Endodermal cell (in vitro differentiated cells): ENCODE measurements around the gene CEP68. TPM values are rescaled to one million over a fixed set of nuclear protein-coding genes. Genes with fewer than 3 reads are reported as not detected.

Source experiments
- DNase-seq: peaks from one replicate; pipeline ENCODE4 v3.0.0-alpha.2; 2017
- H3K27ac ChIP-seq: 2 replicates; pipeline ENCODE4 v1.5.1; 2013; ENCODE audit warnings: mild to moderate bottlenecking, low read depth, low read length, moderate library complexity
- H3K27me3 ChIP-seq: 2 replicates; pipeline ENCODE4 v1.6.1; 2013; ENCODE audit warnings: mild to moderate bottlenecking, low read length, moderate library complexity; ENCODE audit not compliant: insufficient read depth, control insufficient read depth, poor library complexity, severe bottlenecking
- H3K36me3 ChIP-seq: 2 replicates; pipeline ENCODE4 v1.7.0; 2013; ENCODE audit warnings: mild to moderate bottlenecking, low read length, moderate library complexity; ENCODE audit not compliant: control insufficient read depth, insufficient read depth
- H3K4me1 ChIP-seq: one replicate; pipeline ENCODE4 v1.7.0; 2013; ENCODE audit warnings: low read length; ENCODE audit not compliant: control insufficient read depth, insufficient read depth
- H3K4me3 ChIP-seq: 2 replicates; pipeline ENCODE4 v1.5.1; 2013; ENCODE audit warnings: mild to moderate bottlenecking, low read length, moderate library complexity
- H3K9ac ChIP-seq: 2 replicates; pipeline ENCODE4 v1.6.1; 2013; ENCODE audit warnings: mild to moderate bottlenecking, low read length, moderate library complexity; ENCODE audit not compliant: poor library complexity, severe bottlenecking; ENCODE audit errors: extremely low read depth
- H3K9me3 ChIP-seq: 2 replicates; pipeline ENCODE4 v1.6.1; 2013; ENCODE audit warnings: mild to moderate bottlenecking, low read length, moderate library complexity; ENCODE audit not compliant: control insufficient read depth
- H3K27ac Mint-ChIP-seq: 2 replicates; pipeline ENCODE4 v1.8.0; 2020; ENCODE audit warnings: mixed read lengths
- H3K27me3 Mint-ChIP-seq: 2 replicates; pipeline ENCODE4 v1.8.0; 2021; ENCODE audit warnings: mild to moderate bottlenecking, mixed read lengths; ENCODE audit not compliant: insufficient read depth
- H3K36me3 Mint-ChIP-seq: 2 replicates; pipeline ENCODE4 v1.8.0; 2020; ENCODE audit warnings: low read depth, mixed read lengths
- H3K4me1 Mint-ChIP-seq: 2 replicates; pipeline ENCODE4 v1.8.0; 2020; ENCODE audit warnings: mixed read lengths
- H3K4me3 Mint-ChIP-seq: 2 replicates; pipeline ENCODE4 v1.8.0; 2020; ENCODE audit warnings: mild to moderate bottlenecking, moderate library complexity, mixed read lengths
- H3K9me3 Mint-ChIP-seq: 2 replicates; pipeline ENCODE4 v1.8.0; 2020; ENCODE audit warnings: mild to moderate bottlenecking, mixed read lengths
- CTCF ChIP-seq: fragments of 200-600 bp; sonication (generic); conservative IDR thresholded peaks from 2 replicates; pipeline ENCODE4 v1.5.0; 2021; ENCODE audit warnings: antibody characterized with exemption, mild to moderate bottlenecking
- WGBS, 2 experiments: methylation state at CpG; one replicate each; pipeline versions ENCODE4 v1.1.5 to v1.1.7; 2013; ENCODE audit warnings: missing lambda C conversion rate in 2 of 2, mixed read lengths in 1 of 2; ENCODE audit not compliant: insufficient coverage in 1 of 2, insufficient read length in 1 of 2; 5-methylcytosine and 5-hydroxymethylcytosine counted together
- total RNA-seq, 2 donors: library from RNA; stranded (reverse); fragmentation: NEBNext Ultra II Directional in 1 of 2; extraction: Animal tissue kit (Norgen Biotek cat#: 25700) in 1 of 2; gene quantifications; 2 replicates in 1 of 2; 3 replicates in 1 of 2; pipeline ENCODE4 v1.2.1, GENCODE V29; 2021

Gene CEP68
- total RNA-seq, 2 donors from 2014 or later, result 13.7 to 17.7 TPM

- no peaks in the 10 kb centered on the region for H3K9me3 ChIP-seq
- H3K9ac ChIP-seq, result no peak overlapping the region
- no peak for DNase-seq
- H3K27me3 ChIP-seq, result no peaks in the 10 kb centered on the region
- H3K27me3 Mint-ChIP-seq, result no peaks in the 10 kb centered on the region
- 93 to 94% methylated on average over 11 to 13 of the region's 13 CpGs for WGBS, 2 experiments
- H3K4me3 Mint-ChIP-seq, result no peak overlapping the region
- H3K4me1 ChIP-seq, result no peaks in the 10 kb centered on the region
- no peak overlapping the region for H3K27ac Mint-ChIP-seq
- no peak for TF ChIP-seq CTCF
- peaks cover 1% of the 10 kb centered on the region for H3K36me3 Mint-ChIP-seq
- H3K4me1 Mint-ChIP-seq, result peaks cover 9% of the 10 kb centered on the region
- no peak overlapping the region for H3K27ac ChIP-seq
- no peaks in the 10 kb centered on the region for H3K9me3 Mint-ChIP-seq
- no peak overlapping the region for H3K4me3 ChIP-seq
- H3K36me3 ChIP-seq, result no peaks in the 10 kb centered on the region
Observed at GRCh38 chr2:65026704-65027464, 29.3 kb upstream of the CEP68 start.

DNA sequence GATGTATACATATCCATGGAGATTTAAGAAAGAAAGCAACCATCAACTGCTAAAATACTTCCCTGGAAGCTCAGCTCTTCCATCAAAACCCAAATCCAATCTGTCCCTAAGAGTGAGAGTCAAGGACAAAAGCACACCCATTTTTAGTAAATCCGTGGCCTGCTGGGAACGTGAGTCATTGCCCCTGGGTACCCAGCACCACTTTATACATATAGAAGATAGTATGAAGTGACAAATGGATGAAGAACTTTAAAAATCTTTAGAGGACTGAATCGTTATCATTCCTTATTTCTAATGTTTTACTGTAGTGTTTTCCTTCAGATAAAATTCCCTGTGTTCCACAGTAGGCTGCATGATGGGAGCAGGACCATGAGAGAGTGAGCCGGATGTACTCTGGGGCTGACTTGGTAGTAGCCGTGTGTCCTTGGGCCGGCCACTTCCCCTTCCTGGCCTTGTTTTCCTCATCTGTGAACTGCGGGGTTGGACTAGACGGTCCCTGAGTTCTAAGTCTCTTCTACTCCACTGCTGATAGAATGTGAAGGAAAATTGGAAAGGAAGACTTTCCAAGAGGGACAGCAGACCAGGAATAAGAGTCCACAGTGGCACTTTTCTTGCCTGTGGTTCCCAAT, 28.5 kb upstream of the CEP68 start:
- WGBS, 2 experiments, result 72 to 86% methylated on average over 3 to 8 of the region's 8 CpGs
- no peak overlapping the region for H3K9ac ChIP-seq
- no peaks in the 10 kb centered on the region for H3K36me3 ChIP-seq
- H3K27me3 ChIP-seq, result no peaks in the 10 kb centered on the region
- peaks cover 1% of the 10 kb centered on the region for H3K36me3 Mint-ChIP-seq
- no peak overlapping the region for H3K27ac ChIP-seq
- no peaks in the 10 kb centered on the region for H3K27me3 Mint-ChIP-seq
- H3K4me3 ChIP-seq, result no peak overlapping the region
- no peak for TF ChIP-seq CTCF
- peaks cover under 1% of the 10 kb centered on the region for H3K4me1 Mint-ChIP-seq
- H3K9me3 ChIP-seq, result no peaks in the 10 kb centered on the region
- H3K9me3 Mint-ChIP-seq, result no peaks in the 10 kb centered on the region
- H3K4me1 ChIP-seq, result no peaks in the 10 kb centered on the region
- H3K27ac Mint-ChIP-seq, result no peak overlapping the region
- no peak overlapping the region for H3K4me3 Mint-ChIP-seq
- DNase-seq, result no peak

DNA sequence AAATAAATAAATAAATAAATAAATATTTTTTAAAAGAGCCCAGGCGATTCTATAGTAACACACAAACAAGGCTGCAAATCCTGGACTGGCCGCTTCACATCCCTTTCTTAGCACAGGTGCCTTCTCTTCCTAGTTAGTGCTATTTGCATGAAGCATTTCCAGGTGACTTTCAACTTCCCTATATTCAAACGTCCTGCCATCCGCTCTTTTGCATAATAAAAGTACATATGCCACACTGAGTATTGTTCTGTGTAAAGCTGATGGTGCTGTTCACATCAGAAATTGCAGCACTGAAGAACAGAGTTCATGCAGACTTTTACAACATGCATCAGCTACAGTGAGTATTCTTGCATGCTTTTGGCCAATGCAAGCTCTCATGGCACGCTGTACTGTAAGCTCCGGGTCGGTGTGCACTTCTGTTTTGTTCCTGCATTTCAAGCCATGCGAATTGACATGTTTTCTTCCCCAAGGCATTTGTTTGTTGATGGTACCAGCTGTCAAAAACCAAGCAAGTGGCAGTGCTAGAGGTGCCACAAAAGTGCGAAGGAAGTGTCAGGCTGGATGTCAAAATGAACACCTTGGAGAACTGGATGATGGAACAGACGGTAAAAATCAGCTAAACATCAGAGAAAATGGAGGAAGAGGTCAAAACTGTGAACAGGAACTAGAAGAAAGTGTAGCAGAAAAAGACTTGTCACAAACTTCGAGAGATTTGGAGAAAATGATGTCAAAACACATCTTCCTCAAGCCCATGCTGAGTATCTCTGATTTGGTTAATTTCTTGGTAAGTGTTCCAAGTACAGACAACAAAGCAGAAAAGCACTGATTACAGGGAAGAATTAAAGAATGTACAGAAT, 25.5 kb upstream of the CEP68 start:
- H3K4me3 Mint-ChIP-seq, result no peak overlapping the region
- no peaks in the 10 kb centered on the region for H3K4me1 ChIP-seq
- no peak overlapping the region for H3K27ac Mint-ChIP-seq
- H3K9me3 Mint-ChIP-seq, result no peaks in the 10 kb centered on the region
- no peaks in the 10 kb centered on the region for H3K27me3 Mint-ChIP-seq
- WGBS, 2 experiments, result 90 to 93% methylated on average over 11 of the region's 11 CpGs
- H3K4me1 Mint-ChIP-seq, result no peaks in the 10 kb centered on the region
- no peaks in the 10 kb centered on the region for H3K9me3 ChIP-seq
- H3K27me3 ChIP-seq, result no peaks in the 10 kb centered on the region
- H3K36me3 ChIP-seq, result no peaks in the 10 kb centered on the region
- no peak for DNase-seq
- TF ChIP-seq CTCF, result no peak
- H3K9ac ChIP-seq, result no peak overlapping the region
- peaks cover 1% of the 10 kb centered on the region for H3K36me3 Mint-ChIP-seq
- H3K4me3 ChIP-seq, result no peak overlapping the region
- H3K27ac ChIP-seq, result no peak overlapping the region
